HepG2 (cell line): ENCODE results near the gene SFXN5. TPM values are rescaled to one million over a fixed set of nuclear protein-coding genes. Genes with fewer than 3 reads are reported as not detected.
A peak's percentile ranks its signal among the peaks of the same experiment; 100 is the strongest.

ENCODE experiments used
- ATAC-seq: fragments of 200-7000 bp; cut with Tn5 transposase; 3 replicates; pipeline ENCODE4 v1.9.1; 2020; ENCODE audit warnings: mild to moderate bottlenecking, moderate library complexity
- BruUV-seq: library from RNA; stranded (reverse); fragments of 400-500 nt; replicated peaks from 2 replicates; lab custom pipeline; 2021; lab: Mats Ljungman, UMichigan
- CTCF ChIA-PET: fragments of 300-600 bp; formaldehyde crosslinking; extraction: SDS; loops from one replicate; lab custom pipeline; 2021; ENCODE audit warnings: low total read pairs, inconsistent platforms, low intra/inter-chr PET ratio; lab: Yijun Ruan, JAX
- POLR2A ChIA-PET: fragments of 350-600 bp; sonication (Branson Sonifier 250); formaldehyde crosslinking; loops from one replicate; lab custom pipeline; 2020; ENCODE audit warnings: antibody characterized with exemption, inconsistent platforms; lab: Yijun Ruan, JAX
- DNase-seq: peaks from one replicate; pipeline ENCODE4 v3.0.0-alpha.2; 2015; ENCODE audit warnings: low spot score
- FAIRE-seq: peaks from 3 replicates; lab custom pipeline; 2011; peaks lifted over from hg19 to GRCh38; lab: Jason Lieb, UNC
- H2AFZ ChIP-seq: one replicate; pipeline ENCODE4 v1.6.1; 2011; ENCODE audit warnings: low read length, inconsistent platforms
- H3K27ac ChIP-seq: fragments of 300-600 bp; 3 replicates; pipeline ENCODE4 v1.8.0; 2011; ENCODE audit warnings: mixed run types, mild to moderate bottlenecking, mixed read lengths, low read length, inconsistent platforms; ENCODE audit not compliant: insufficient read depth; ENCODE audit errors: extremely low read length
- H3K27me3 ChIP-seq, 2 experiments: fragments of 200-600 bp in 1 of 2; 2 replicates in 1 of 2; 3 replicates in 1 of 2; pipeline versions ENCODE4 v1.6.0 to v1.8.0; 2011; ENCODE audit warnings: low read length in 2 of 2, mild to moderate bottlenecking in 2 of 2, moderate library complexity in 2 of 2, inconsistent platforms in 1 of 2; ENCODE audit not compliant: insufficient read depth in 2 of 2, control insufficient read depth in 1 of 2
- H3K36me3 ChIP-seq, 2 experiments: fragments of 200-600 bp in 1 of 2; replicated peaks in 1 of 2; 2 replicates in 1 of 2; 3 replicates in 1 of 2; pipeline versions ENCODE4 v1.5.1 to v1.8.0; 2011; ENCODE audit warnings: low read length in 2 of 2, inconsistent platforms in 1 of 2; ENCODE audit not compliant: insufficient read depth in 2 of 2, control insufficient read depth in 1 of 2
- H3K4me1 ChIP-seq: 2 replicates; pipeline ENCODE4 v1.5.1; 2012; ENCODE audit warnings: low read length, inconsistent platforms; ENCODE audit not compliant: insufficient read depth
- H3K4me2 ChIP-seq: 2 replicates; pipeline ENCODE4 v1.6.0; 2011; ENCODE audit warnings: low read depth, low read length, inconsistent platforms
- H3K4me3 ChIP-seq, 3 experiments: fragments of 200-600 bp in 1 of 3; sonication (generic), shearing (Covaris generic) in 1 of 3; replicated peaks in 1 of 3; 2 replicates each; pipeline ENCODE4 v1.5.1; 2011 to 2016; ENCODE audit warnings: low read length in 3 of 3, inconsistent platforms in 2 of 3, low read depth in 2 of 3, mild to moderate bottlenecking in 2 of 3, control low read depth in 1 of 3, mixed read lengths in 1 of 3; ENCODE audit not compliant: insufficient read depth in 1 of 3
- H3K79me2 ChIP-seq: one replicate; pipeline ENCODE4 v1.6.1; 2011; ENCODE audit warnings: low read length, inconsistent platforms; ENCODE audit not compliant: insufficient read depth
- H3K9ac ChIP-seq: 2 replicates; pipeline ENCODE4 v1.6.0; 2011; ENCODE audit warnings: mild to moderate bottlenecking, low read depth, low read length, inconsistent platforms; ENCODE audit not compliant: insufficient read depth
- H3K9me3 ChIP-seq: 2 replicates; pipeline ENCODE4 v1.5.1; 2012; ENCODE audit warnings: mild to moderate bottlenecking, low read length
- H4K20me1 ChIP-seq: 2 replicates; pipeline ENCODE4 v1.6.0; 2011; ENCODE audit warnings: inconsistent platforms, mild to moderate bottlenecking, low read length, moderate library complexity; ENCODE audit not compliant: insufficient read depth
- BCL6 ChIP-seq: IDR thresholded peaks from 2 replicates; pipeline ENCODE4 v1.6.1; 2016; ENCODE audit warnings: missing genetic modification reagents, missing compliant biosample characterization
- EHMT2 ChIP-seq: fragments of 200-600 bp; sonication (generic); IDR thresholded peaks from 2 replicates; pipeline ENCODE4 v1.7.0; 2017; ENCODE audit warnings: antibody characterized with exemption, low read depth, low read length, borderline replicate concordance
- ELF4 ChIP-seq: sonication (generic); formaldehyde crosslinking; IDR thresholded peaks from 2 replicates; pipeline ENCODE4 v1.5.0; 2020; ENCODE audit warnings: missing genetic modification reagents, mild to moderate bottlenecking, moderate library complexity, borderline replicate concordance
- FOXK1 ChIP-seq: sonication (generic); formaldehyde crosslinking; IDR thresholded peaks from 2 replicates; pipeline ENCODE4 v1.4.0; 2020; ENCODE audit warnings: low read depth, missing genetic modification reagents, borderline replicate concordance
- MED8 ChIP-seq: sonication (generic); formaldehyde crosslinking; IDR thresholded peaks from 2 replicates; pipeline ENCODE4 v1.8.1; 2023; ENCODE audit warnings: mild to moderate bottlenecking, missing genetic modification reagents; ENCODE audit not compliant: insufficient replicate concordance
- NFRKB ChIP-seq: fragments of 450-650 bp; IDR thresholded peaks from 2 replicates; pipeline ENCODE4 v1.6.1; 2017
- NKX3-1 ChIP-seq: sonication (generic); formaldehyde crosslinking; IDR thresholded peaks from 2 replicates; pipeline ENCODE4 v1.5.0; 2020; ENCODE audit warnings: missing genetic modification reagents
- ZBTB20 ChIP-seq: sonication (generic); formaldehyde crosslinking; IDR thresholded peaks from 2 replicates; pipeline ENCODE4 v1.8.1; 2023; ENCODE audit warnings: missing genetic modification reagents, low read depth, mild to moderate bottlenecking, borderline replicate concordance
- ZBTB7A ChIP-seq: sonication (generic); formaldehyde crosslinking; IDR thresholded peaks from 2 replicates; pipeline ENCODE4 v1.8.0; 2022; ENCODE audit warnings: mild to moderate bottlenecking, missing genetic modification reagents
- ZNF329 ChIP-seq: sonication (generic); formaldehyde crosslinking; IDR thresholded peaks from 2 replicates; pipeline ENCODE4 v1.9.0; 2021; ENCODE audit warnings: low read depth, mild to moderate bottlenecking, missing genetic modification reagents
- ZNF615 ChIP-seq: sonication (generic); formaldehyde crosslinking; IDR thresholded peaks from 2 replicates; pipeline ENCODE4 v1.5.0; 2020; ENCODE audit warnings: mild to moderate bottlenecking, missing genetic modification reagents, borderline replicate concordance
- ZNF879 ChIP-seq: sonication (generic); formaldehyde crosslinking; IDR thresholded peaks from 2 replicates; pipeline ENCODE4 v1.8.1; 2023; ENCODE audit warnings: missing genetic modification reagents
- WGBS: methylation state at CpG from one replicate; pipeline ENCODE4 v1.1.6; 2017; ENCODE audit warnings: low lambda C conversion rate; 5-methylcytosine and 5-hydroxymethylcytosine counted together
- in situ Hi-C: cut with HindIII; loops from 2 replicates; pipeline ENCODE4 v1.10.0; 2017; ENCODE audit warnings: low pct_unique_long_range_greater_than_20kb; ENCODE audit not compliant: extremely low pct_ligation_motif_present
- intact Hi-C: fragments of 100-400 bp; cut with micrococcal nuclease; formaldehyde crosslinking; loops from one replicate; pipeline ENCODE4 v1.10.0; 2022; ENCODE audit not compliant: unreplicated experiment
- polyA plus RNA-seq, 8 experiments: library from polyadenylated mRNA; depleted of rRNA in 3 of 8; stranded (reverse) in 7 of 8; unstranded in 1 of 8; fragments of >200 nt; fragmentation: Illumina TruSeq in 4 of 8; extraction: Trizol in 4 of 8; gene quantifications; 2 replicates each; pipeline versions ENCODE4 v1.2.1 to v1.2.3, GENCODE V29; 2011 to 2016; ENCODE audit warnings: low read depth in 4 of 8, missing spikeins in 1 of 8, mixed read lengths in 1 of 8; ENCODE audit not compliant: insufficient read depth in 1 of 8
- total RNA-seq, 5 experiments: library from RNA; depleted of rRNA; stranded (reverse); fragments of >200 nt; fragmentation: Illumina TruSeq; extraction: Trizol; gene quantifications; 2 replicates each; pipeline ENCODE4 v1.2.3, GENCODE V29; 2016; ENCODE audit warnings: low read depth in 1 of 5
- TF ChIP-seq, protein P1 (sequence below), 2 experiments: sonication (generic) in 1 of 2; formaldehyde crosslinking in 1 of 2; IDR thresholded peaks; 2 replicates each; pipeline versions ENCODE4 v1.4.0 to v1.6.1; 2018 to 2020; ENCODE audit warnings: missing genetic modification reagents in 2 of 2, borderline replicate concordance in 1 of 2, low read depth in 1 of 2, mild to moderate bottlenecking in 1 of 2, missing biosample characterization in 1 of 2
- TF ChIP-seq, protein P2 (sequence below): sonication (generic); formaldehyde crosslinking; IDR thresholded peaks from 2 replicates; pipeline ENCODE4 v1.4.0; 2020; ENCODE audit warnings: missing genetic modification reagents

SFXN5 gene
- total and polyA plus RNA-seq, 2 of the 13 experiments (the other 11 are each of a cell fraction or from before 2014, with no cell fraction given): 34.9 to 37.4 TPM

DNA sequence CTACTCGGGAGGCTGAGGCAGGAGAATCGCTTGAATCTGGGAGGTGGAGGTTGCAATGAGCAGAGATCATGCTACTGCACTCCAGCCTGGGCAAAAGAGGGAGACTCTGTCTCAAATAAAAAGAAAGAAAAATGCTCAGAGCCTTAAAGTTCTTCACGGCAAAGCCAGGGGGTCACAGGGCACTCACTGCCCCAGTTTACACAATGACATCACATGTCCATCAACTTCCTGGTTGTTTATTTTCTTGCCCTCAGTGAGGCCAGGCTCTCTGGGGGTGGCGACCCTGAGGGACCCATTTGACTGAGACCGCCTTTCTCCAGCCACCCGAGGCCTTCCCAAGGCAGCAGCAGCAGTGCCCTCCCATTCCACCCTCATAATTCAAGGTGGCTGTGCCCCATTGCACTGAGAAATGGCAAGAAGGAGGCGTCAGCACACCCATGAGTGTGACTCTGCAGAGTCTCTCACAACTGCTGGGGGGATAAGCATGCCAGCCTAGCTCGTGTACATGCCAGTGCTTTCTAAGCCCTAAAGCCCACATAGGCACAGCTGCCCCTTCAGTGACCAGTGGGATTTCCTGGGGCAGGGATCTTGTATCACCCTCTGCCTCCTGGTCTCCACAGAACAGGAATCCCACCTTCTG is 50.0 kb downstream of the SFXN5 start (continued):
- TF ChIP-seq, protein P1, sequence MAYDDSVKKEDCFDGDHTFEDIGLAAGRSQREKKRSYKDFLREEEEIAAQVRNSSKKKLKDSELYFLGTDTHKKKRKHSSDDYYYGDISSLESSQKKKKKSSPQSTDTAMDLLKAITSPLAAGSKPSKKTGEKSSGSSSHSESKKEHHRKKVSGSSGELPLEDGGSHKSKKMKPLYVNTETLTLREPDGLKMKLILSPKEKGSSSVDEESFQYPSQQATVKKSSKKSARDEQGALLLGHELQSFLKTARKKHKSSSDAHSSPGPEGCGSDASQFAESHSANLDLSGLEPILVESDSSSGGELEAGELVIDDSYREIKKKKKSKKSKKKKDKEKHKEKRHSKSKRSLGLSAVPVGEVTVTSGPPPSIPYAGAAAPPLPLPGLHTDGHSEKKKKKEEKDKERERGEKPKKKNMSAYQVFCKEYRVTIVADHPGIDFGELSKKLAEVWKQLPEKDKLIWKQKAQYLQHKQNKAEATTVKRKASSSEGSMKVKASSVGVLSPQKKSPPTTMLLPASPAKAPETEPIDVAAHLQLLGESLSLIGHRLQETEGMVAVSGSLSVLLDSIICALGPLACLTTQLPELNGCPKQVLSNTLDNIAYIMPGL (CRISPR knock-in tag; IDR thresholded peaks at IDR 0.05; ENCODE audit: borderline replicate concordance in 1 of 2, low read depth in 1 of 2): 0 out of 4 replicates have a peak, but pooled peaks of 1 of the 2 experiments have one; percentile 16
- TF ChIP-seq, protein P2, sequence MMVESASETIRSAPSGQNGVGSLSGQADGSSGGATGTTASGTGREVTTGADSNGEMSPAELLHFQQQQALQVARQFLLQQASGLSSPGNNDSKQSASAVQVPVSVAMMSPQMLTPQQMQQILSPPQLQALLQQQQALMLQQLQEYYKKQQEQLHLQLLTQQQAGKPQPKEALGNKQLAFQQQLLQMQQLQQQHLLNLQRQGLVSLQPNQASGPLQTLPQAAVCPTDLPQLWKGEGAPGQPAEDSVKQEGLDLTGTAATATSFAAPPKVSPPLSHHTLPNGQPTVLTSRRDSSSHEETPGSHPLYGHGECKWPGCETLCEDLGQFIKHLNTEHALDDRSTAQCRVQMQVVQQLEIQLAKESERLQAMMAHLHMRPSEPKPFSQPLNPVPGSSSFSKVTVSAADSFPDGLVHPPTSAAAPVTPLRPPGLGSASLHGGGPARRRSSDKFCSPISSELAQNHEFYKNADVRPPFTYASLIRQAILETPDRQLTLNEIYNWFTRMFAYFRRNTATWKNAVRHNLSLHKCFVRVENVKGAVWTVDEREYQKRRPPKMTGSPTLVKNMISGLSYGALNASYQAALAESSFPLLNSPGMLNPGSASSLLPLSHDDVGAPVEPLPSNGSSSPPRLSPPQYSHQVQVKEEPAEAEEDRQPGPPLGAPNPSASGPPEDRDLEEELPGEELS (CRISPR knock-in tag): peak; percentile 84
- TF ChIP-seq FOXK1 (CRISPR knock-in tag): peak; percentile 95
- TF ChIP-seq, all 625 proteins: peak for 106

DNA sequence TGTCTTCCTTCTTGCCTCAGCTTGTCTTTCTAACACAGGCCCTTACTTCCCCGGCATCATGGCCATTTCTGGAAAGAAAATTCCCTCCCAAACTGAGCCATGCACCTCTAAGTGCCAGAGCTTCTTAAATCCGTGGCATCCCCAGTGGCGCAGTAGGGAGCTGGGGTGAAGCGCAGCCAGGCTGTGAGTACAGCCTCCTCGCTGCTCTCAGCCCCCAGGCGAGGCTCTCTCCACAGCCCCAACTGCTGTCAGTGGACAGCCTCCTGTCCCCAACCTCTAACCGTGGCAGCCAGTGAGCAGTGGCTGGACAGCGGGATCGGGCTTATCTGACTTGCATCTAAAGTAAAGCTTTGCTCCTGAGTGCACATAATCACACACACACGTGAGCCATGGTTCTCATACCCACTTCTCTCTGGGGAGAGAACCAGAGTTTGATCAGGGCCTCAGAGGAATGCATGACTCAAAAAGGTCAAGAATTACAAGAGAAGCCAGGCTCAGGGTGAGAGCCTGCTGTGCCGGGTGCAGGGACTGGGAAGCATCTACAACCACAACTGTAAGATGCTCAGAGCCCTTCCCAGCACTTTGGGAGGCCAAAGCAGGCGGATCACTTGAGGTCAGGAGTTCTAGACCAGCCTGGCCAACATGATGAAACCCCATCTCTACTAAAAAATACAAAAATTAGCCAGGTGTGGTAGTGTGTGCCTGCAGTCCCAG is 50.7 kb downstream of the SFXN5 start:
- H3K79me2 ChIP-seq: no peaks in the 10 kb centered on the region
- peak overlapping the region in 1 of 3 experiments; percentile 29; a peak in 1 of 6 replicates for H3K4me3 ChIP-seq
- CTCF ChIA-PET: no interaction called here
- intact Hi-C loops: loop anchor here (1.0 kb wide), 3 partner anchors 11 to 50 kb away; partner anchors contain the start of gene SFXN5
- ATAC-seq (peak; percentile 91), FAIRE-seq (peak; percentile 98), DNase-seq (peak; percentile 97)
- WGBS: 39% methylated on average over 12 of the region's 12 CpGs
- peak overlapping the region; percentile 67 for H3K4me2 ChIP-seq
- peak overlapping the region; percentile 71 for H3K27ac ChIP-seq
- H3K9ac ChIP-seq: peak overlapping the region; percentile 58
- H3K36me3 ChIP-seq: peaks cover 5 to 8% of the 10 kb centered on the region in 2 experiments; a peak in 3 of 5 replicates
- POLR2A ChIA-PET: interaction anchor here (0.8 to 6.4 kb wide), 13 partner anchors 9 to 192 kb away, joined by 3 to 133 read pairs (median 4); partner anchors contain the start of genes RAB11FIP5 and SFXN5
- no peaks in the 10 kb centered on the region for H4K20me1 ChIP-seq
- in situ Hi-C loops: no loop called here
- H3K9me3 ChIP-seq: no peaks in the 10 kb centered on the region
- H3K27me3 ChIP-seq: no peaks in the 10 kb centered on the region
- H2AFZ ChIP-seq: no peak overlapping the region
- H3K4me1 ChIP-seq: peaks cover 35% of the 10 kb centered on the region
- BruUV-seq: no TSS peak
- no peak for TF ChIP-seq ELF4 (CRISPR knock-in tag)
- TF ChIP-seq ZNF615 (CRISPR knock-in tag): no peak
- TF ChIP-seq ZNF879 (CRISPR knock-in tag): no peak
- no peak for TF ChIP-seq MED8 (CRISPR knock-in tag)
- TF ChIP-seq EHMT2: no peak
- peak; percentile 80 for TF ChIP-seq BCL6 (CRISPR knock-in tag)
- TF ChIP-seq, protein P2 (CRISPR knock-in tag): peak; percentile 65; the same call in 1 of the 2 replicates
- TF ChIP-seq ZBTB20 (CRISPR knock-in tag): peak; percentile 75; the same call in 1 of the 2 replicates
- no peak for TF ChIP-seq NKX3-1 (CRISPR knock-in tag)
- TF ChIP-seq ZNF329 (CRISPR knock-in tag): 0 out of 2 replicates have a peak, but pooled peaks have one; percentile 31
- no peak for TF ChIP-seq NFRKB
- TF ChIP-seq ZBTB7A (CRISPR knock-in tag): no peak
